DND-41 (cell line): ENCODE data around the gene POFUT1.
A peak's percentile ranks its signal among the peaks of the same experiment; 100 is the strongest.

Experiments
- ATAC-seq: fragments of 200-7000 bp; cut with Tn5 transposase; 3 replicates; pipeline ENCODE4 v1.9.1; 2021; ENCODE audit warnings: low read depth; ENCODE audit not compliant: insufficient read depth
- DNase-seq: peaks from one replicate; pipeline ENCODE4 v3.0.0-alpha.2; 2020
- H2AFZ ChIP-seq: 2 replicates; pipeline ENCODE4 v1.6.0; 2012; ENCODE audit warnings: low read depth, low read length
- H3K27ac ChIP-seq: 2 replicates; pipeline ENCODE4 v1.5.1; 2012; ENCODE audit warnings: low read length, inconsistent platforms
- H3K27me3 ChIP-seq: fragments of 200-600 bp; sonication (generic); 2 replicates; pipeline ENCODE4 v1.6.0; 2012; ENCODE audit warnings: low read length, mild to moderate bottlenecking, inconsistent platforms; ENCODE audit not compliant: insufficient read depth, poor library complexity
- H3K36me3 ChIP-seq: 2 replicates; pipeline ENCODE4 v1.5.1; 2012; ENCODE audit warnings: low read length, inconsistent platforms; ENCODE audit not compliant: insufficient read depth
- H3K4me1 ChIP-seq: 2 replicates; pipeline ENCODE4 v1.5.1; 2012; ENCODE audit warnings: mild to moderate bottlenecking, low read length; ENCODE audit not compliant: insufficient read depth
- H3K4me2 ChIP-seq: 2 replicates; pipeline ENCODE4 v1.6.0; 2012; ENCODE audit warnings: mild to moderate bottlenecking, moderate library complexity, low read length, inconsistent platforms; ENCODE audit not compliant: insufficient read depth
- H3K4me3 ChIP-seq, 2 experiments: fragments of 200-600 bp in 1 of 2; shearing (Covaris generic) in 1 of 2; 2 replicates each; pipeline ENCODE4 v1.5.1; 2012 to 2016; ENCODE audit warnings: inconsistent platforms in 2 of 2, low read length in 2 of 2, mild to moderate bottlenecking in 2 of 2, low read depth in 1 of 2, moderate library complexity in 1 of 2
- H3K79me2 ChIP-seq: 2 replicates; pipeline ENCODE4 v1.6.0; 2012; ENCODE audit warnings: low read length, inconsistent platforms; ENCODE audit not compliant: insufficient read depth
- H3K9ac ChIP-seq: 2 replicates; pipeline ENCODE4 v1.6.0; 2012; ENCODE audit warnings: low read depth, mild to moderate bottlenecking, inconsistent platforms, low read length, moderate library complexity
- H3K9me3 ChIP-seq: 2 replicates; pipeline ENCODE4 v1.5.1; 2012; ENCODE audit warnings: low read length, moderate library complexity, mild to moderate bottlenecking, inconsistent platforms; ENCODE audit not compliant: insufficient read depth, severe bottlenecking
- H4K20me1 ChIP-seq: 2 replicates; pipeline ENCODE4 v1.6.0; 2012; ENCODE audit warnings: low read length; ENCODE audit not compliant: insufficient read depth
- EZH2 ChIP-seq: IDR thresholded peaks from 3 replicates; pipeline ENCODE4 v1.6.1; 2012; ENCODE audit warnings: borderline replicate concordance, low read depth, mild to moderate bottlenecking, moderate library complexity, low read length, inconsistent platforms; ENCODE audit not compliant: severe bottlenecking
- TF ChIP-seq, protein P1 (sequence below): IDR thresholded peaks from 2 replicates; pipeline ENCODE4 v1.5.1; 2012; ENCODE audit warnings: borderline replicate concordance, low read length, moderate library complexity, mild to moderate bottlenecking; ENCODE audit not compliant: poor library complexity, severe bottlenecking; ENCODE audit errors: extremely low read depth

The POFUT1 gene

DNA sequence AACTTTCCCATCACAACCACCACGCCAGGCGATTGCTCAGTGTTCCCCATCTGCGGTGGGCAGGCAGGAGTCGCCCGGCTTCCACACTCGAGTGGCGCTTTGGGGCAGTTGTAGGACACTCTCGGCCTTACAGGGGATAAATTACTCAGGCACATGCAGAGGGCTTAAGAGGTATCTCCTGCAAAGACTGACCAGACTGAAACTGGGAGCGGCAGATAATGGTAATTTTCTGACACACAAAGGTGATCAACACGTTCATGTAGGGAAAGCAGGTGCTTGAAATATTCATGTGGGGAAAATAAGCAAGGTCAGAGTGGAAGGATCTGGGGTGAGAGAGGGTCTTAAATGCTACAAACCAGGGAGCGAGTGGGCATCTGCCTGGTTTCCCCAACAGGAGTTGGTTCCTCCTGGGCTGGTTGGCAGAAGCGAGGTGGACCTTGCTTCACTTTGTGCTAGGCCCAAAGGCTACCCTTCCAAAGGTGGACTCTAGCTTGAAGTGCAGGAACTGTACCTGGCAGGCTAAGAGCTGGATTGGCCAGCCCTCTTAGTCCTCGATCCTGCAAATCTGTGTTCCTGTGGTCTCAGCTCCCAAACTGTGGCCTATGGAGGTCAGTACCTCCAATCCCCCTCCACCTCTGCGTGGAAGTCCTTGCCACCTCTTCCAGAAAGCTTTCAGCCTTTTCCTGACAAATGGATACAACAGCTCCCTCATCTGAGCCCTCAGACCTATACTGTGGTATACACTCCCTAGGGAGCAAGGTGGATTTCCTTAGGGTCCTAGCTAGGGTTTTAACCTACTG, 16.9 kb upstream of the POFUT1 start:
- peaks cover 31% of the 10 kb centered on the region for H3K36me3 ChIP-seq
- H3K9me3 ChIP-seq = no peaks in the 10 kb centered on the region
- no peaks in the 10 kb centered on the region for H3K27me3 ChIP-seq
- ATAC-seq (no peak), DNase-seq (no peak)
- peak overlapping the region; percentile 70 for H3K27ac ChIP-seq
- H3K4me3 ChIP-seq = peak overlapping the region; percentile 35 to 56; a peak in 3 of 4 replicates
- peaks cover 23% of the 10 kb centered on the region for H4K20me1 ChIP-seq
- peaks cover 9% of the 10 kb centered on the region for H3K79me2 ChIP-seq
- peak overlapping the region; percentile 67 for H3K4me2 ChIP-seq
- peak overlapping the region; percentile 62 for H2AFZ ChIP-seq
- TF ChIP-seq, protein P1, sequence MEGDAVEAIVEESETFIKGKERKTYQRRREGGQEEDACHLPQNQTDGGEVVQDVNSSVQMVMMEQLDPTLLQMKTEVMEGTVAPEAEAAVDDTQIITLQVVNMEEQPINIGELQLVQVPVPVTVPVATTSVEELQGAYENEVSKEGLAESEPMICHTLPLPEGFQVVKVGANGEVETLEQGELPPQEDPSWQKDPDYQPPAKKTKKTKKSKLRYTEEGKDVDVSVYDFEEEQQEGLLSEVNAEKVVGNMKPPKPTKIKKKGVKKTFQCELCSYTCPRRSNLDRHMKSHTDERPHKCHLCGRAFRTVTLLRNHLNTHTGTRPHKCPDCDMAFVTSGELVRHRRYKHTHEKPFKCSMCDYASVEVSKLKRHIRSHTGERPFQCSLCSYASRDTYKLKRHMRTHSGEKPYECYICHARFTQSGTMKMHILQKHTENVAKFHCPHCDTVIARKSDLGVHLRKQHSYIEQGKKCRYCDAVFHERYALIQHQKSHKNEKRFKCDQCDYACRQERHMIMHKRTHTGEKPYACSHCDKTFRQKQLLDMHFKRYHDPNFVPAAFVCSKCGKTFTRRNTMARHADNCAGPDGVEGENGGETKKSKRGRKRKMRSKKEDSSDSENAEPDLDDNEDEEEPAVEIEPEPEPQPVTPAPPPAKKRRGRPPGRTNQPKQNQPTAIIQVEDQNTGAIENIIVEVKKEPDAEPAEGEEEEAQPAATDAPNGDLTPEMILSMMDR = no peak
- no peak for TF ChIP-seq EZH2
- peaks cover 26% of the 10 kb centered on the region for H3K4me1 ChIP-seq
- peak overlapping the region; percentile 74 for H3K9ac ChIP-seq

DNA sequence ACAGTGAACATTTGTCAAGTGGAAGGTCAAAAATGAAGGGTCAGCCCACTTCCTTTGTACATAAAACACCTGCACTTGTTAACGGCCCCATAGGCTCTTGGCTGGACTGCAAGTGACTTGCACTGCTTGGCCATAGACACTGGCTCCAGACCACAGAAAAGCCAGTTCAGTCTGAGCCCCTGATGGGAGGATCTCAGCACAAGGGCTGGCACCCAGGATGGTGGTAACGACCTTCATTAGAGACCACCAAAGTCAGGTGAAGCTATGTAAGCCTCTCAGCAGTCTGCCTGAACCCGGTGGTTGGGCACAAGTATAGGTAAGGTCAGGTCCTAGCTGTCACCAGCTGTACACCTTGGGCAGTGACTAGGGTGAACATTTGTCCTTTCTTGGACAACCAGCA, 16.3 kb upstream of the POFUT1 start:
- Histone ChIP-seq H3K27ac (no peak overlapping the region), H3K4me2 (no peak overlapping the region), H3K4me1 (peaks cover 26% of the 10 kb centered on the region), H3K9ac (no peak overlapping the region), H2AFZ (no peak overlapping the region), H3K9me3 (no peaks in the 10 kb centered on the region), H3K27me3 (no peaks in the 10 kb centered on the region), H4K20me1 (peaks cover 29% of the 10 kb centered on the region), H3K79me2 (peaks cover 9% of the 10 kb centered on the region), H3K4me3 (no peak overlapping the region), H3K36me3 (peaks cover 37% of the 10 kb centered on the region)
- ATAC-seq = no peak
- no peak for DNase-seq
- TF ChIP-seq EZH2 = no peak
- TF ChIP-seq, protein P1 = no peak

DNA sequence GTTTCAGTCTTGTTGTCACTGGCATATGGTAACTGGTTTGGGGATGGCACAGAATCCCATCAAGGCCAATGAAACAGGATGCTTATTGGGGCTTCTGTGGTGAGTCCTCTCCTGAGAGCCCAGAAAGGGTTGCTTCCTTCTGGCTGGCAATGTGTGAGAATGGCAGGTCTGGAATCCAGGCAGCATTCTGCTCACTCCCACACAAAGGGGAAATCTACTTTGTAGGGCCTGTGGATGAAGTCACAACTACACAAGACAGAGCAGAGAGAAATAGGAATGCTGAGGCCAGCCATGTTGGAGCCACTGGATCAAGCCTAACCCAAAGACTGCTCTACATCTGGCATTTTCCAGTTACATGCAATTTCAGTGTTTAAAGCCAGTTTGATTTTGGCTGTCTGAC, 15.8 kb upstream of the POFUT1 start:
- Histone ChIP-seq H3K4me1 (peaks cover 26% of the 10 kb centered on the region), H3K4me3 (no peak overlapping the region), H3K79me2 (peaks cover 10% of the 10 kb centered on the region), H2AFZ (no peak overlapping the region), H3K4me2 (no peak overlapping the region), H3K36me3 (peaks cover 41% of the 10 kb centered on the region), H3K27ac (no peak overlapping the region), H4K20me1 (peaks cover 32% of the 10 kb centered on the region), H3K9ac (no peak overlapping the region), H3K9me3 (no peaks in the 10 kb centered on the region), H3K27me3 (no peaks in the 10 kb centered on the region)
- ATAC-seq = no peak
- TF ChIP-seq, protein P1 = no peak
- no peak for DNase-seq
